SU-DHL-6 (cell line): ENCODE results near the gene FIZ1.

Experiments used
- CTCF ChIP-seq: fragments of 200-600 bp; sonication (generic); IDR thresholded peaks from one replicate; pipeline ENCODE4 v1.5.1; 2017; ENCODE audit warnings: antibody characterized with exemption, mild to moderate bottlenecking, low read length, moderate library complexity; ENCODE audit not compliant: insufficient read depth, poor library complexity, severe bottlenecking
- EZH2phosphoT487 ChIP-seq: fragments of 200-600 bp; sonication (generic), shearing (Covaris generic); conservative IDR thresholded peaks from 2 replicates; pipeline ENCODE4 v1.6.1; 2018; ENCODE audit warnings: mild to moderate bottlenecking, antibody characterized with exemption, low read length, moderate library complexity, mixed read lengths

DNA sequence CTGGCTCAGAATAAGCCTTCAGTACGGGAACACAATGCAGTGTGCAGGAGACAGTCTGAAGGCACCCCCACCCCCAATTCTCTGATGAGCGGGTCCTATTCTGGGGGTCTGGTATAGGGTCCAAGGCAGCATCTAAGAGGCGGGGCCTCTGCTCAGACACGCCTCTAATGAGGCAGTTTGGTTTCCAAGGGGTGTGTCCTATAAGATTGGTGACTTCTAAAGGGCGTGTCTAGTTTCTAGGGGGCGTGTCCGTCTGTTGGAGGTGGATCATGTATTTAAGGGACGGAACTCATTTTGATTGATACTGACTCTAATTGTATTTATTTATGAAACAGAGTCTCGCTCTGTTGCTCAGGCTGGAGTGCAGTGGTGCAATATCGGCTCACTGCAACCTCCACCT is 8.7 kb downstream of the FIZ1 start:
- no peak for TF ChIP-seq CTCF
- TF ChIP-seq EZH2phosphoT487: no peak
